ENCODE results near the gene BCAR3. TPM values are rescaled to one million over a fixed set of nuclear protein-coding genes. Genes with fewer than 3 reads are reported as not detected.

Gene BCAR3
- total RNA-seq, 1 donor from 2014 or later = 11.7 TPM

- no peaks in the 10 kb centered on the region for H3K9me3 ChIP-seq (ENCODE audit: low read depth)
- Mint-ChIP-seq H3K36me3 (no peaks in the 10 kb centered on the region), H3K27ac (peak overlapping the region; percentile 38), H3K4me1 (peaks cover 65% of the 10 kb centered on the region), H3K9me3 (no peaks in the 10 kb centered on the region), H3K27me3 (ENCODE audit: insufficient read depth, low read depth) (peaks cover 2% of the 10 kb centered on the region), H3K4me3 (no peak overlapping the region)
- H3K36me3 ChIP-seq = no peaks in the 10 kb centered on the region
- no peak overlapping the region for H3K4me2 ChIP-seq
- H3K4me1 ChIP-seq = peaks cover 50% of the 10 kb centered on the region
- H2AFZ ChIP-seq (replicated peaks) = no peak overlapping the region
- no peak for DNase-seq (ENCODE audit: low spot score)
- no peaks in the 10 kb centered on the region for H3K27me3 ChIP-seq
- no peak overlapping the region for H3K4me3 ChIP-seq
- TF ChIP-seq EZH2 (IDR thresholded peaks at IDR 0.05) (no peak), EZH2phosphoT487 (IDR thresholded peaks at IDR 0.05) (no peak)
- TF ChIP-seq, protein P1, sequence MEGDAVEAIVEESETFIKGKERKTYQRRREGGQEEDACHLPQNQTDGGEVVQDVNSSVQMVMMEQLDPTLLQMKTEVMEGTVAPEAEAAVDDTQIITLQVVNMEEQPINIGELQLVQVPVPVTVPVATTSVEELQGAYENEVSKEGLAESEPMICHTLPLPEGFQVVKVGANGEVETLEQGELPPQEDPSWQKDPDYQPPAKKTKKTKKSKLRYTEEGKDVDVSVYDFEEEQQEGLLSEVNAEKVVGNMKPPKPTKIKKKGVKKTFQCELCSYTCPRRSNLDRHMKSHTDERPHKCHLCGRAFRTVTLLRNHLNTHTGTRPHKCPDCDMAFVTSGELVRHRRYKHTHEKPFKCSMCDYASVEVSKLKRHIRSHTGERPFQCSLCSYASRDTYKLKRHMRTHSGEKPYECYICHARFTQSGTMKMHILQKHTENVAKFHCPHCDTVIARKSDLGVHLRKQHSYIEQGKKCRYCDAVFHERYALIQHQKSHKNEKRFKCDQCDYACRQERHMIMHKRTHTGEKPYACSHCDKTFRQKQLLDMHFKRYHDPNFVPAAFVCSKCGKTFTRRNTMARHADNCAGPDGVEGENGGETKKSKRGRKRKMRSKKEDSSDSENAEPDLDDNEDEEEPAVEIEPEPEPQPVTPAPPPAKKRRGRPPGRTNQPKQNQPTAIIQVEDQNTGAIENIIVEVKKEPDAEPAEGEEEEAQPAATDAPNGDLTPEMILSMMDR (IDR thresholded peaks at IDR 0.05) = no peak
- no peak overlapping the region for H3K27ac ChIP-seq
- H3K9ac ChIP-seq = no peak overlapping the region
- peaks cover 14% of the 10 kb centered on the region for H3F3A ChIP-seq (ENCODE audit: low read depth)
- no peaks in the 10 kb centered on the region for H4K20me1 ChIP-seq (ENCODE audit: low read depth)
- H3K79me2 ChIP-seq (ENCODE audit: low read depth) = peaks cover 3% of the 10 kb centered on the region
These were observed 66.6 kb downstream of the BCAR3 start for GRCh38 chr1:93614986-93615581.

DNA sequence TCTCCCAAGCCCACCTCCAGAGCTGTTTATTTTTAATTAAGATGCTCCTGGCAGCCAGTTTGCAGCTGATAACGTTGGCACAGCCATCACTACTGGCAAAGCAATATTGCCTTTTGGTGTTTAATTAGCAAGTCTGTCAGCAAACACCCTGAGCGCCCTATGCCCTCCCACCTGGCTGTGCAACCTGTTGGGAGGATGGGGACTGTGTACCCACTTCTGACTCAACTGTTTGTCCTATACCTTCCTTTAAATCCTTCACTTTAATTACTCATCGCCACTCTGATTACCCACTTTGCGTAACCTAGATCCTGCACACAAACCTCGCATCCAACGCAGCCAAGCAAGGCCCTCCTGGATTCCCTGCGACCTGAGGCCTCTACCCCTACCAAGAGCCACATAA is 67.1 kb downstream of the BCAR3 start:
- no peak for DNase-seq (ENCODE audit: low spot score)
- Histone ChIP-seq H3K27me3 (no peaks in the 10 kb centered on the region), H3F3A (ENCODE audit: low read depth) (peaks cover 14% of the 10 kb centered on the region), H3K36me3 (no peaks in the 10 kb centered on the region), H4K20me1 (ENCODE audit: low read depth) (no peaks in the 10 kb centered on the region), H3K79me2 (ENCODE audit: low read depth) (peaks cover 3% of the 10 kb centered on the region), H3K9me3 (ENCODE audit: low read depth) (no peaks in the 10 kb centered on the region), H3K4me2 (no peak overlapping the region), H3K27ac (no peak overlapping the region), H3K4me3 (no peak overlapping the region), H2AFZ (replicated peaks) (no peak overlapping the region), H3K9ac (no peak overlapping the region), H3K4me1 (peaks cover 52% of the 10 kb centered on the region)
- Mint-ChIP-seq H3K36me3 (no peaks in the 10 kb centered on the region), H3K4me1 (peaks cover 67% of the 10 kb centered on the region), H3K27me3 (ENCODE audit: insufficient read depth, low read depth) (peaks cover 2% of the 10 kb centered on the region), H3K4me3 (no peak overlapping the region), H3K27ac (no peak overlapping the region), H3K9me3 (no peaks in the 10 kb centered on the region)
- TF ChIP-seq, protein P1 (IDR thresholded peaks at IDR 0.05) = no peak
- no peak for TF ChIP-seq EZH2 (IDR thresholded peaks at IDR 0.05)
- no peak for TF ChIP-seq EZH2phosphoT487 (IDR thresholded peaks at IDR 0.05)

DNA sequence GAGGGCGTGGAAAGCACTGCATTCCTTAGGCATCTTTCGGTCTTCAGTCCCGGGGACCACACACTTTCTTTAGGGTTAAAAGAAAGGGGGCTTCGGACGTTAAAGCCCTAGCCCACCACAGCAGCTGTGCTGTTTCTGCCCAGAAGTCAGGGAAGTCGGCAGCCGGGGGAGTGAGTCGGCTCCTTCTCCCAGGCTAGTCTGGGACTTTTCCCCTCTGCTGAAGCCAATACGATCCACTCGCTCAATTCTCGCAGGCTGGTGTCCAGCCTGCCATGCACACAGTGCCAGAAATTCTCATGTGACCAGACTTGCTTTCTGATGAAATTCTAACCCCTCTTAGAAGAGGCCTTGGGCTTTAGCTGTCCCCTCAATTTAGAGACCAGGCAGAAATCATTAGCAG is 67.7 kb downstream of the BCAR3 start:
- Histone ChIP-seq H3K79me2 (ENCODE audit: low read depth) (peaks cover 3% of the 10 kb centered on the region), H3K27ac (no peak overlapping the region), H3K4me1 (peaks cover 59% of the 10 kb centered on the region), H3K4me3 (no peak overlapping the region), H3K4me2 (peak overlapping the region; percentile 24), H3K36me3 (no peaks in the 10 kb centered on the region), H3K9me3 (ENCODE audit: low read depth) (no peaks in the 10 kb centered on the region), H4K20me1 (ENCODE audit: low read depth) (peaks cover 3% of the 10 kb centered on the region), H3K27me3 (no peaks in the 10 kb centered on the region), H3K9ac (no peak overlapping the region), H2AFZ (replicated peaks) (no peak overlapping the region), H3F3A (ENCODE audit: low read depth) (peaks cover 14% of the 10 kb centered on the region)
- Mint-ChIP-seq H3K27me3 (ENCODE audit: insufficient read depth, low read depth) (no peaks in the 10 kb centered on the region), H3K4me1 (peaks cover 66% of the 10 kb centered on the region), H3K36me3 (no peaks in the 10 kb centered on the region), H3K27ac (peak overlapping the region; percentile 59), H3K4me3 (no peak overlapping the region), H3K9me3 (no peaks in the 10 kb centered on the region)
- TF ChIP-seq EZH2phosphoT487 (IDR thresholded peaks at IDR 0.05) (no peak), EZH2 (IDR thresholded peaks at IDR 0.05) (no peak)
- TF ChIP-seq, protein P1 (IDR thresholded peaks at IDR 0.05) = no peak
- peak; percentile 34 for DNase-seq (ENCODE audit: low spot score)
